ENCODE data around the gene KLF4. TPM values are rescaled to one million over a fixed set of nuclear protein-coding genes. Genes with fewer than 3 reads are reported as not detected.

KLF4 gene
- total and polyA plus RNA-seq, 2 of the 4 experiments (the other 2 are of a cell fraction): 1.3 to 3.8 TPM

GRCh38 chr9:107462691-107463090 lies 26.9 kb downstream of the KLF4 start:
- Histone ChIP-seq H4K91ac (ENCODE audit: insufficient read depth, low read depth, low read length) (no peak overlapping the region), H2BK15ac (ENCODE audit: low read depth, low read length) (no peak overlapping the region), H3K27me3 (ENCODE audit: control insufficient read depth, insufficient read depth, low read length) (peaks cover 4% of the 10 kb centered on the region), H3K9ac (ENCODE audit: low read depth, low read length) (no peak overlapping the region), H2BK20ac (ENCODE audit: low read depth, low read length) (no peak overlapping the region), H3K23ac (ENCODE audit: low read depth, low read length) (no peak overlapping the region), H3K4me2 (ENCODE audit: low read depth, low read length) (no peak overlapping the region), H4K5ac (ENCODE audit: low read depth, low read length) (no peak overlapping the region), H2BK5ac (ENCODE audit: low read depth, low read length, poor library complexity, severe bottlenecking) (no peak overlapping the region), H3K56ac (ENCODE audit: extremely low read depth, insufficient read depth, low read length) (no peak overlapping the region), H2BK120ac (ENCODE audit: low read depth, low read length) (no peak overlapping the region), H3K4ac (ENCODE audit: low read depth, low read length) (no peak overlapping the region), H3K18ac (ENCODE audit: low read depth, low read length) (no peak overlapping the region), H3K14ac (replicated peaks; ENCODE audit: low read depth, low read length) (no peak overlapping the region), H2AK9ac (replicated peaks; ENCODE audit: low read depth, low read length, poor library complexity) (no peak overlapping the region), H3K36me3 (ENCODE audit: control insufficient read depth, insufficient read depth, low read length) (no peaks in the 10 kb centered on the region), H2AK5ac (ENCODE audit: low read depth, low read length) (no peak overlapping the region), H3K79me1 (ENCODE audit: low read depth in 1 of 2, low read length in 2 of 2) (no peaks in the 10 kb centered on the region), H2AFZ (replicated peaks; ENCODE audit: low read length, poor library complexity) (no peak overlapping the region), H3K9me3 (ENCODE audit: control insufficient read depth, insufficient read depth, low read length) (no peaks in the 10 kb centered on the region), H3K9me1 (ENCODE audit: insufficient read depth, low read length) (no peaks in the 10 kb centered on the region; the same call in 1 of the 2 replicates), H3K27ac (ENCODE audit: insufficient read depth, low read length) (no peak overlapping the region), H3K4me1 (ENCODE audit: control insufficient read depth, insufficient read depth, low read length) (no peaks in the 10 kb centered on the region), H4K8ac (ENCODE audit: low read depth in 2 of 2, low read length in 2 of 2) (no peak overlapping the region), H4K20me1 (ENCODE audit: insufficient read depth, low read length) (no peaks in the 10 kb centered on the region), H3K4me3 (ENCODE audit: insufficient read depth, low read depth, low read length) (no peak overlapping the region)
- intact Hi-C loops (cut with micrococcal nuclease) (no loop called here), dilution Hi-C loops (cut with HindIII; ENCODE audit: low sequenced_read_pairs, unreplicated experiment) (no loop called here), in situ Hi-C loops (cut with MboI; ENCODE audit: low sequenced_read_pairs) (loop anchor here (5.0 kb wide), 1 partner anchor 1300 kb away; no protein-coding TSS in a partner anchor)
- BruUV-seq (replicated peaks): no TSS peak
- DNase-seq (no peak), ATAC-seq (ENCODE audit: low read depth) (no peak)
- TF ChIP-seq POLR2A (IDR thresholded peaks at IDR 0.05; ENCODE audit: low read depth, low read length) (no peak), USF2 (IDR thresholded peaks at IDR 0.05; ENCODE audit: low read depth, low read length) (no peak), CEBPB (IDR thresholded peaks at IDR 0.05; ENCODE audit: low read depth, low read length) (no peak), SMC3 (IDR thresholded peaks at IDR 0.05; ENCODE audit: low read depth, low read length) (no peak), NFE2L2 (IDR thresholded peaks at IDR 0.05; ENCODE audit: low read depth, low read length) (no peak), MXI1 (IDR thresholded peaks at IDR 0.05; ENCODE audit: borderline replicate concordance, low read depth, low read length) (no peak)
- TF ChIP-seq, protein P1, sequence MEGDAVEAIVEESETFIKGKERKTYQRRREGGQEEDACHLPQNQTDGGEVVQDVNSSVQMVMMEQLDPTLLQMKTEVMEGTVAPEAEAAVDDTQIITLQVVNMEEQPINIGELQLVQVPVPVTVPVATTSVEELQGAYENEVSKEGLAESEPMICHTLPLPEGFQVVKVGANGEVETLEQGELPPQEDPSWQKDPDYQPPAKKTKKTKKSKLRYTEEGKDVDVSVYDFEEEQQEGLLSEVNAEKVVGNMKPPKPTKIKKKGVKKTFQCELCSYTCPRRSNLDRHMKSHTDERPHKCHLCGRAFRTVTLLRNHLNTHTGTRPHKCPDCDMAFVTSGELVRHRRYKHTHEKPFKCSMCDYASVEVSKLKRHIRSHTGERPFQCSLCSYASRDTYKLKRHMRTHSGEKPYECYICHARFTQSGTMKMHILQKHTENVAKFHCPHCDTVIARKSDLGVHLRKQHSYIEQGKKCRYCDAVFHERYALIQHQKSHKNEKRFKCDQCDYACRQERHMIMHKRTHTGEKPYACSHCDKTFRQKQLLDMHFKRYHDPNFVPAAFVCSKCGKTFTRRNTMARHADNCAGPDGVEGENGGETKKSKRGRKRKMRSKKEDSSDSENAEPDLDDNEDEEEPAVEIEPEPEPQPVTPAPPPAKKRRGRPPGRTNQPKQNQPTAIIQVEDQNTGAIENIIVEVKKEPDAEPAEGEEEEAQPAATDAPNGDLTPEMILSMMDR (conservative IDR thresholded peaks at IDR 0.05; ENCODE audit: low read depth, low read length): no peak
- WGBS, 2 experiments (ENCODE audit: extremely low coverage in 2 of 2, insufficient read length in 1 of 2): 80% methylated on average over 2 of the region's 4 CpGs; no CpG with 5 or more reads in 1 of the 2 experiments
- ChIA-PET POLR2A (ENCODE audit: unreplicated experiment) (no interaction called here), CTCF (interaction anchor here (0.7 kb wide), 1 partner anchor 39 kb away, joined by 7 read pairs; no protein-coding TSS in a partner anchor)
